ENCODE measurements around the gene TAF1A.

DNA sequence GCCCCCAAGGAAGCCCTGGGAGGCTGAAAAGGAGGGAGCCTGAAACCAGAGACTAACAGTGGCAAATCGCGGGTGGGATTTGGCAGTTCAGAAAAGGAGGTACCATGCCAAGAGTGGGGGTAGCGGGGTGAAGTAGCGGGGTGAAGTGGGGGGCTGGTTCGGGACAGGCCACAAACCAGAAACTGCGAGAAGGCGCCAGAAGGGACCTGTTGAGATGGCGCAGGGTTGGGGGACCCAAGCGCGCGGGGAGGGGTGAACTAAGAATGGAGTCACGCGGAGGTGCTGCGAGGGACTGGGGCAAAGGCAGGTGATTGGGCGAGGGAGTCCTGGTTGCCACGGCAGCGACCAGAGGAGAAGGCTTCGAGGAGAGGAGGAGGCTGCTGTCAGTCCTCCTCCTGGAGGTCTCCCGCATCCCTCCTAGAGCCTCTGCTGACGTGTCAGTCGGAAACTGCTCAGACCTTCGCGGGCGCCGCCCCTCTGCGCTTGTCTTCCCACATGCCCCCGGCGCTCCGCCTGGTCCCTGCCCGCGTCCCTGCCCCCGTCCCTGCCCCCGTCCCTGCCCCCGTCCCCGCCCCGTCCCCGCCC is 27.7 kb upstream of the TAF1A start:
- TF ChIP-seq, protein P1, sequence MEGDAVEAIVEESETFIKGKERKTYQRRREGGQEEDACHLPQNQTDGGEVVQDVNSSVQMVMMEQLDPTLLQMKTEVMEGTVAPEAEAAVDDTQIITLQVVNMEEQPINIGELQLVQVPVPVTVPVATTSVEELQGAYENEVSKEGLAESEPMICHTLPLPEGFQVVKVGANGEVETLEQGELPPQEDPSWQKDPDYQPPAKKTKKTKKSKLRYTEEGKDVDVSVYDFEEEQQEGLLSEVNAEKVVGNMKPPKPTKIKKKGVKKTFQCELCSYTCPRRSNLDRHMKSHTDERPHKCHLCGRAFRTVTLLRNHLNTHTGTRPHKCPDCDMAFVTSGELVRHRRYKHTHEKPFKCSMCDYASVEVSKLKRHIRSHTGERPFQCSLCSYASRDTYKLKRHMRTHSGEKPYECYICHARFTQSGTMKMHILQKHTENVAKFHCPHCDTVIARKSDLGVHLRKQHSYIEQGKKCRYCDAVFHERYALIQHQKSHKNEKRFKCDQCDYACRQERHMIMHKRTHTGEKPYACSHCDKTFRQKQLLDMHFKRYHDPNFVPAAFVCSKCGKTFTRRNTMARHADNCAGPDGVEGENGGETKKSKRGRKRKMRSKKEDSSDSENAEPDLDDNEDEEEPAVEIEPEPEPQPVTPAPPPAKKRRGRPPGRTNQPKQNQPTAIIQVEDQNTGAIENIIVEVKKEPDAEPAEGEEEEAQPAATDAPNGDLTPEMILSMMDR (conservative IDR thresholded peaks at IDR 0.05; ENCODE audit: low read length) = no peak
- TF ChIP-seq EZH2phosphoT487 (IDR thresholded peaks at IDR 0.05; ENCODE audit: borderline replicate concordance, low read depth, low read length) = no peak
